Body of pancreas (tissue), 4 donors: ENCODE measurements around the gene CLPTM1L.

Experiments used
- POLR2A ChIP-seq, 3 donors: fragments of 450-650 bp; IDR thresholded peaks; one replicate each; pipeline ENCODE4 v1.6.1; 2016; ENCODE audit warnings: antibody characterized with exemption in 3 of 3, mild to moderate bottlenecking in 2 of 3
- TF ChIP-seq, protein P1 (sequence below), 7 experiments: fragments of 450-650 bp in 4 of 7; fragments of 200-600 bp in 3 of 7; sonication (generic) in 3 of 7; IDR thresholded peaks; one replicate each; pipeline ENCODE4 v1.5.1; 2016 to 2019; ENCODE audit warnings: antibody characterized with exemption in 7 of 7

DNA sequence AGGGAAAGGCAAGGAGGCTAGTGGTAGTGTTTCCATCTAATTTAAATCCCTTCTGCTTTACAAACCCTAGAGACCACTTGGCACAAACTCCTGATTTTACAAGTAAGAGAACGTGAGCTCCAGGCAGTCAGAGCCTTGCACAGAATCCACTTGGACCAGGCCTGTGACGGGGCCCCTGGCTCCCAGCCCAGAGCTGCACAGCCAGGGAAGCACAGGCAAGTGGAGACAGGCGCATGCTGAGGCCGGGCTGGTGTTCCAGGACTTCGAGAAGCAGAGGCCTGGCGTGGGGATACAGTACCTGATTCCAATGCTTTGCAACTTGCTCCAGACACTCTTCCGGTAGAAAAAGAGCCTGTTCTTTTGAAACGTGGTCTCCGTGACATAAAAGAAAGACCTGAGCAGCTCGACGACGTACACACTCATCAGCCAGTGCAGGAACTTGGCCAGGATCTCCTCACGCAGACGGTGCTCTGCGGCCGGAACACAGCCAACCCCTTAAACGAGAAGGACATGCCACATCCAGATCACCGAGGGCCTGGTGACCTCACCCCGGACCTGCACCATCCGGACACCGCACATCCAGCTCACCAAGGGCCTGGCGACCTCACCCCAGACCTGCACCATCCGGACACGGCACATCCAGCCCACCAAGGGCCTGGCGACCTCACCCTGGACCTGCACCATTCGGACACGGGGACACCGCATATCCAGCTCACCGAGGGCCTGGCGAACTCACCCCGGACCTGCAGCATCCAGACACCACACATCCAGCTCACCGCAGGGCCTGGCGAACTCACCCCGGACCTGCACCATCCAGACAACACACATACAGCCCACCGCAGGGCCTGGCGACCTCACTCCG, 62.5 kb downstream of the CLPTM1L start:
- TF ChIP-seq, protein P1, sequence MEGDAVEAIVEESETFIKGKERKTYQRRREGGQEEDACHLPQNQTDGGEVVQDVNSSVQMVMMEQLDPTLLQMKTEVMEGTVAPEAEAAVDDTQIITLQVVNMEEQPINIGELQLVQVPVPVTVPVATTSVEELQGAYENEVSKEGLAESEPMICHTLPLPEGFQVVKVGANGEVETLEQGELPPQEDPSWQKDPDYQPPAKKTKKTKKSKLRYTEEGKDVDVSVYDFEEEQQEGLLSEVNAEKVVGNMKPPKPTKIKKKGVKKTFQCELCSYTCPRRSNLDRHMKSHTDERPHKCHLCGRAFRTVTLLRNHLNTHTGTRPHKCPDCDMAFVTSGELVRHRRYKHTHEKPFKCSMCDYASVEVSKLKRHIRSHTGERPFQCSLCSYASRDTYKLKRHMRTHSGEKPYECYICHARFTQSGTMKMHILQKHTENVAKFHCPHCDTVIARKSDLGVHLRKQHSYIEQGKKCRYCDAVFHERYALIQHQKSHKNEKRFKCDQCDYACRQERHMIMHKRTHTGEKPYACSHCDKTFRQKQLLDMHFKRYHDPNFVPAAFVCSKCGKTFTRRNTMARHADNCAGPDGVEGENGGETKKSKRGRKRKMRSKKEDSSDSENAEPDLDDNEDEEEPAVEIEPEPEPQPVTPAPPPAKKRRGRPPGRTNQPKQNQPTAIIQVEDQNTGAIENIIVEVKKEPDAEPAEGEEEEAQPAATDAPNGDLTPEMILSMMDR (IDR thresholded peaks at IDR 0.05) = no peak
- TF ChIP-seq POLR2A (IDR thresholded peaks at IDR 0.05) = no peak
